ENCODE results near the gene SLC34A1.
A peak's percentile ranks its signal among the peaks of the same experiment; 100 is the strongest.

Gene SLC34A1

DNA sequence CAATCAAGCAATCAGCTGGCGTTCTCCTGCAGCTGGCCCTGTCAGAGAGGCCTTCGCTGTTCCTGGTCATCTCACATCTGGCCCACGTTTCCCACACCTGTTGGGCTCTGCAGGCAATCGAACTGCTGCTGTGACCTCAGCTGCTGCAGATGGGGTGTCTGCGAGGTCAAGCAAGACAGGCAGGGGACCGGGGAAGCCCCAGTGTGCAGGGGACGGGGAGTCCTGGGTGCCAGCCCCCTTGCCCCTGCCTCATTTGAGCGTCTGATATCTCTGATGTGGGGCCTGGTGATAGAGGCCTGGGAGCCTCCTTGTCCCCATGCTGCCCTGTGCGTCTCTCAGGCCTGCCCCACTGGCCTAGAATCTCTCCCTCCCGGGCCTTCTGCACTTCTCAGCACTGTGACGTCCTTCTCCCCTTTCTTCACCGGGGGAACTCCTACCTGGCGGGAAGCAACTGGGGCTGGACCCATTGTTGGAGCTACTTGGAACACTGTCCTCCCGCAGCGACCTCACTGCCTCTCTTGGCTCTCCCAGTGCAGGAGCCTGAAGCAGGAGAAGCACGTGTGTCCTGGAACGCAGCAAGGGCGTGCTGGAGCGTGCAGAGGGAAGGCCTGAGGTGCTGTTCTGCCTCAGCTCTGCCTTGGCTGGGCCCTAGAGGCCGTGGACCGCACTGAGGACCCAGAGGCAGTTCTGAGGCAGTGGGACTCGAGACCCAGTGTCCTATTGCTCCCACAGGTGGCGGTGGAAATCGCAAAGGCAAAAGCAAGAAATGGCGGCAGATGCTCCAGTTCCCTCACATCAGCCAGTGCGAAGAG, 46.1 kb downstream of the SLC34A1 start:
- Histone ChIP-seq H3K4me3 (no peak overlapping the region), H3K27ac (no peak overlapping the region)
- no peak for TF ChIP-seq CTCF (IDR thresholded peaks at IDR 0.05)
- DNase-seq (ENCODE audit: low spot score) = no peak

GRCh38 chr5:177430972-177431316, 46.7 kb downstream of the SLC34A1 start:
- H3K27ac ChIP-seq = no peak overlapping the region
- TF ChIP-seq CTCF (IDR thresholded peaks at IDR 0.05) = no peak
- H3K4me3 ChIP-seq = no peak overlapping the region
- peak; percentile 73 for DNase-seq (ENCODE audit: low spot score)

- no peak for TF ChIP-seq CTCF (IDR thresholded peaks at IDR 0.05)
- peak; percentile 74 for DNase-seq (ENCODE audit: low spot score)
- Histone ChIP-seq H3K4me3 (no peak overlapping the region), H3K27ac (no peak overlapping the region)
Measured at GRCh38 chr5:177431317-177432142, 47.3 kb downstream of the SLC34A1 start.

DNA sequence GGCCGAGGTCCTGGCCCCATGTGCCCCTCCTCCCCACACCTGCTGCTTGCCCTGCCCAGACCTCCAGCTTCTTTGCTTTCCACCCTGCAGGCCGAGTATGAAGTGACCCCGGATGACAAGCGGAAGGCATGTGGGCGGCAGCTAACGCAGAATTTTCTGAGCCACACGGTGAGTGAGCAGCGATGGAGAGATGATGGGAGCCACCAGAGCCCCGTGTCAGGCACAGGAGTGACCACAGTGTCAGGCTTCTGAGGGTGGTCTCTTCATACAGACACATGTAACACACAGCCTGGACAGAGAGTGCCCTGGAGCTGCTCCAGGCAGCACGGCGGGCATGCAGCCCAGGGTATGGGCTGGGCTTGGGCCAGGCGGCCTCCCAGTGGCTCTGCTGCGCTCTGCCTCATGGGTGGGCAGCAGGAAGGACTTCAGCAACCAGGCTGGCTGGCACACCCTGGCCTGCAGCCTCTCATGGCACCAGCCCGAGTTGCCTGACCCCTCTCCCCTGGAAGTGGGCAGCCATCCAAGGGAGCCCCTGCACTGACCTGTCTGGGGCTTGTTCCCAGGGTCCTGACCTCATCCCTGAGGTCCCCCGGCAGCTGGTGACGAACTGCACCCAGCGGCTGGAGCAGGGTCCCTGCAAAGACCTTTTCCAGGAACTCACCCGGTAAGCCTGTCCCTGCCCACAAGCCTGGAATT, 48.1 kb downstream of the SLC34A1 start:
- no peak for TF ChIP-seq CTCF (IDR thresholded peaks at IDR 0.05)

GRCh38 chr5:177432839-177433657, 48.8 kb downstream of the SLC34A1 start:
- no peak overlapping the region for H3K27ac ChIP-seq
- H3K4me3 ChIP-seq = no peak overlapping the region
- no peak for DNase-seq (ENCODE audit: low spot score)
- TF ChIP-seq CTCF (IDR thresholded peaks at IDR 0.05) = no peak

More for the DNA sequence above, 48.1 kb downstream of the SLC34A1 start:
- no peak for DNase-seq (ENCODE audit: low spot score)
- H3K4me3 ChIP-seq = no peak overlapping the region
- no peak overlapping the region for H3K27ac ChIP-seq

DNA sequence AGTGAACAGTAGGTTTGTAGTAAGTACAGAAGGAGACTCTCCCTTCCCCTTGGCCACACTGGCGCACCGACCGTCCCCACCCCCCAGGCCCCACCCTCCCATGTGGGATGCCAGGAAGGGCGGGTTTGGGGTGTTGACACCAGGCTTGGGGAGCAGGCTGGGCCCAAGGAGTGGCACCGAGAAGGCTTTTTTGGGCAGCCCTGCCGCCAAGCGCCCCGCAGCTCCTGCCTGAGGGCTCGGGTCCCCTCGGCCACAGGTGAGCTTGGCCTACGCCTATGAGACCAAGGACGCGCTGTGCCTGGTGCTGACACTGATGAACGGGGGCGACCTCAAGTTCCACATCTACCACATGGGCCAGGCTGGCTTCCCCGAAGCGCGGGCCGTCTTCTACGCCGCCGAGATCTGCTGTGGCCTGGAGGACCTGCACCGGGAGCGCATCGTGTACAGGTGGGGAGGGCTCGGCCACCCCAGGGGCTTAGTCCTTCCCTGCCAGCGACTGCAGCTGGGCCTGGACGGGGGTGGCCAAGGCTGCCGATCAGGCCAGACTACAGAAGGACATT, 49.5 kb downstream of the SLC34A1 start:
- Histone ChIP-seq H3K27ac (no peak overlapping the region), H3K4me3 (no peak overlapping the region)
- no peak for DNase-seq (ENCODE audit: low spot score)
- TF ChIP-seq CTCF (IDR thresholded peaks at IDR 0.05) = no peak
